Muscle of leg (tissue), 11 donors: ENCODE results near the gene TBX18. TPM values are rescaled to one million over a fixed set of nuclear protein-coding genes. Genes with fewer than 3 reads are reported as not detected.

Source experiments
- DNase-seq: peaks from one replicate; pipeline ENCODE4 v3.0.0; 2013
- H3K27ac ChIP-seq: one replicate; pipeline ENCODE4 v1.5.1; 2013; ENCODE audit warnings: mild to moderate bottlenecking, low read length, control low read depth
- H3K27me3 ChIP-seq: one replicate; pipeline ENCODE4 v1.6.1; 2013; ENCODE audit warnings: low read length; ENCODE audit not compliant: control insufficient read depth, insufficient read depth
- H3K36me3 ChIP-seq: one replicate; pipeline ENCODE4 v1.6.1; 2013; ENCODE audit warnings: low read length; ENCODE audit not compliant: control insufficient read depth, insufficient read depth
- H3K4me1 ChIP-seq: one replicate; pipeline ENCODE4 v1.6.1; 2013; ENCODE audit warnings: low read length; ENCODE audit not compliant: control insufficient read depth, insufficient read depth
- H3K4me3 ChIP-seq: one replicate; pipeline ENCODE4 v1.5.1; 2013; ENCODE audit warnings: low read length, control low read depth
- H3K9me3 ChIP-seq: replicated peaks from 2 replicates; pipeline ENCODE4 v1.6.1; 2013; ENCODE audit warnings: low read depth, low read length; ENCODE audit not compliant: control insufficient read depth
- WGBS: methylation state at CpG from one replicate; pipeline ENCODE4 v1.1.5; 2013; ENCODE audit warnings: missing lambda C conversion rate; ENCODE audit not compliant: insufficient coverage; 5-methylcytosine and 5-hydroxymethylcytosine counted together
- polyA plus RNA-seq, 8 donors: library from polyadenylated mRNA; unstranded; fragments of 120-200 nt; gene quantifications; one replicate each; pipeline versions ENCODE4 v1.2.1 to v1.2.3, GENCODE V29; 2013; ENCODE audit warnings: inconsistent platforms in 1 of 8, low replicate concordance in 1 of 8; ENCODE audit not compliant: insufficient read length in 8 of 8, insufficient read depth in 1 of 8
- total RNA-seq: library from RNA; stranded (reverse); fragments of 120-200 nt; gene quantifications from one replicate; pipeline ENCODE4 v1.2.4, GENCODE V29; 2013

TBX18 gene
- total and polyA plus RNA-seq, 9 donors = 11.5 to 30.4 (median 19.0) TPM

GRCh38 chr6:84731401-84731800 is 33.0 kb downstream of the TBX18 start:
- no peak overlapping the region for H3K4me3 ChIP-seq
- H3K27ac ChIP-seq = no peak overlapping the region
- H3K9me3 ChIP-seq = no peaks in the 10 kb centered on the region
- WGBS = no CpG with 5 or more reads among the region's 3 CpGs
- H3K4me1 ChIP-seq = no peaks in the 10 kb centered on the region
- H3K27me3 ChIP-seq = no peaks in the 10 kb centered on the region
- H3K36me3 ChIP-seq = no peaks in the 10 kb centered on the region
- DNase-seq = no peak

- no peaks in the 10 kb centered on the region for H3K4me1 ChIP-seq
- H3K9me3 ChIP-seq = no peaks in the 10 kb centered on the region
- no peaks in the 10 kb centered on the region for H3K27me3 ChIP-seq
- no peaks in the 10 kb centered on the region for H3K36me3 ChIP-seq
- no peak overlapping the region for H3K27ac ChIP-seq
- no peak for DNase-seq
- no peak overlapping the region for H3K4me3 ChIP-seq
Observed at GRCh38 chr6:84728602-84729001, 35.8 kb downstream of the TBX18 start.

GRCh38 chr6:84719152-84719551 is 45.2 kb downstream of the TBX18 start:
- H3K9me3 ChIP-seq = no peaks in the 10 kb centered on the region
- no peak for DNase-seq
- H3K36me3 ChIP-seq = no peaks in the 10 kb centered on the region
- no peak overlapping the region for H3K27ac ChIP-seq
- no peak overlapping the region for H3K4me3 ChIP-seq
- H3K4me1 ChIP-seq = no peaks in the 10 kb centered on the region
- no CpG with 5 or more reads among the region's 2 CpGs for WGBS
- no peaks in the 10 kb centered on the region for H3K27me3 ChIP-seq

- Histone ChIP-seq H3K36me3 (peaks cover 3% of the 10 kb centered on the region), H3K27me3 (no peaks in the 10 kb centered on the region), H3K9me3 (no peaks in the 10 kb centered on the region), H3K27ac (no peak overlapping the region), H3K4me1 (no peaks in the 10 kb centered on the region), H3K4me3 (no peak overlapping the region)
- no peak for DNase-seq
- no CpG with 5 or more reads among the region's 5 CpGs for WGBS
Observed at GRCh38 chr6:84718038-84718955, 46.1 kb downstream of the TBX18 start.

- 25% methylated on average over 1 of the region's 1 CpG for WGBS
- peaks cover 3% of the 10 kb centered on the region for H3K36me3 ChIP-seq
Observed at GRCh38 chr6:84709121-84709520, 55.3 kb downstream of the TBX18 start.

GRCh38 chr6:84707171-84707570 is 57.2 kb downstream of the TBX18 start:
- WGBS = 32% methylated on average over 3 of the region's 3 CpGs
- DNase-seq = peak; percentile 60
- H3K4me1 ChIP-seq = no peaks in the 10 kb centered on the region
- no peaks in the 10 kb centered on the region for H3K9me3 ChIP-seq
- H3K27me3 ChIP-seq = no peaks in the 10 kb centered on the region
- H3K36me3 ChIP-seq = no peaks in the 10 kb centered on the region
- no peak overlapping the region for H3K4me3 ChIP-seq
- no peak overlapping the region for H3K27ac ChIP-seq

More at GRCh38 chr6:84709121-84709520, 55.3 kb downstream of the TBX18 start:
- no peak for DNase-seq
- no peaks in the 10 kb centered on the region for H3K4me1 ChIP-seq
- H3K27me3 ChIP-seq = no peaks in the 10 kb centered on the region
- no peaks in the 10 kb centered on the region for H3K9me3 ChIP-seq
- no peak overlapping the region for H3K4me3 ChIP-seq
- no peak overlapping the region for H3K27ac ChIP-seq

- no CpG with 5 or more reads among the region's 1 CpG for WGBS
- DNase-seq = no peak
Observed at GRCh38 chr6:84696166-84696565, 68.2 kb downstream of the TBX18 start.

GRCh38 chr6:84691978-84692623 is 72.3 kb downstream of the TBX18 start:
- H3K36me3 ChIP-seq = no peaks in the 10 kb centered on the region
- WGBS = 92% methylated on average over 2 of the region's 2 CpGs

More at GRCh38 chr6:84696166-84696565, 68.2 kb downstream of the TBX18 start:
- Histone ChIP-seq H3K4me1 (no peaks in the 10 kb centered on the region), H3K27me3 (no peaks in the 10 kb centered on the region), H3K9me3 (no peaks in the 10 kb centered on the region), H3K36me3 (no peaks in the 10 kb centered on the region), H3K27ac (no peak overlapping the region), H3K4me3 (no peak overlapping the region)

GRCh38 chr6:84688141-84688873 is 76.1 kb downstream of the TBX18 start:
- Histone ChIP-seq H3K9me3 (no peaks in the 10 kb centered on the region), H3K4me3 (no peak overlapping the region), H3K27me3 (no peaks in the 10 kb centered on the region), H3K4me1 (peaks cover 3% of the 10 kb centered on the region), H3K36me3 (no peaks in the 10 kb centered on the region), H3K27ac (peak overlapping the region; percentile 45)
- 25% methylated on average over 1 of the region's 7 CpGs for WGBS
- peak; percentile 66 for DNase-seq

More at GRCh38 chr6:84691978-84692623, 72.3 kb downstream of the TBX18 start:
- no peak overlapping the region for H3K27ac ChIP-seq
- DNase-seq = no peak
- no peaks in the 10 kb centered on the region for H3K9me3 ChIP-seq
- H3K27me3 ChIP-seq = no peaks in the 10 kb centered on the region
- H3K4me3 ChIP-seq = no peak overlapping the region
- peaks cover 3% of the 10 kb centered on the region for H3K4me1 ChIP-seq

- DNase-seq = peak; percentile 88
- 8% methylated on average over 2 of the region's 7 CpGs for WGBS
- peak overlapping the region; percentile 45 for H3K27ac ChIP-seq
- H3K9me3 ChIP-seq = no peaks in the 10 kb centered on the region
- peaks cover 3% of the 10 kb centered on the region for H3K4me1 ChIP-seq
- H3K36me3 ChIP-seq = no peaks in the 10 kb centered on the region
- no peak overlapping the region for H3K4me3 ChIP-seq
- H3K27me3 ChIP-seq = no peaks in the 10 kb centered on the region
Observed at GRCh38 chr6:84687431-84687830, 77.0 kb downstream of the TBX18 start.
